GM12864 (cell line): ENCODE data around the gene DRD1.
"Not testable (repeated sequence)": the region's sequence is repeated elsewhere in the genome, so short reads cannot be mapped to it uniquely, and the experiment has no call there.

Experiments
- DNase-seq: peaks from one replicate; pipeline ENCODE4 v3.0.0-alpha.2; 2011; ENCODE audit warnings: low read depth
- H3K4me3 ChIP-seq: 2 replicates; pipeline ENCODE4 v1.5.1; 2011; ENCODE audit warnings: mild to moderate bottlenecking, low read depth, low read length, control low read depth
- CTCF ChIP-seq: IDR thresholded peaks from 2 replicates; pipeline ENCODE4 v1.5.1; 2011; ENCODE audit warnings: low read depth, mild to moderate bottlenecking, moderate library complexity, low read length, control low read depth, inconsistent platforms; ENCODE audit errors: missing control alignments

The DRD1 gene

GRCh38 chr5:175463641-175464040 lies 19.7 kb upstream of the DRD1 start:
- TF ChIP-seq CTCF, result no peak
- H3K4me3 ChIP-seq, result no peak overlapping the region
- DNase-seq, result no peak

- TF ChIP-seq CTCF, result no peak
- H3K4me3 ChIP-seq, result no peak overlapping the region
- no peak for DNase-seq
Measured at GRCh38 chr5:175461370-175461769, 17.4 kb upstream of the DRD1 start.

GRCh38 chr5:175460552-175460951 lies 16.6 kb upstream of the DRD1 start:
- no peak for TF ChIP-seq CTCF
- H3K4me3 ChIP-seq, result no peak overlapping the region
- no peak for DNase-seq

- no peak for DNase-seq
- peak; percentile 36 for TF ChIP-seq CTCF
Measured at GRCh38 chr5:175460126-175460525, 16.1 kb upstream of the DRD1 start.

GRCh38 chr5:175457466-175457865 lies 13.5 kb upstream of the DRD1 start:
- TF ChIP-seq CTCF, result no peak
- DNase-seq, result peak; percentile 24
- no peak overlapping the region for H3K4me3 ChIP-seq

More at GRCh38 chr5:175460126-175460525, 16.1 kb upstream of the DRD1 start:
- no peak overlapping the region for H3K4me3 ChIP-seq

GRCh38 chr5:175456105-175456742 lies 12.2 kb upstream of the DRD1 start:
- no peak for DNase-seq
- TF ChIP-seq CTCF, result no peak
- H3K4me3 ChIP-seq, result no peak overlapping the region

- DNase-seq, H3K4me3 ChIP-seq: not testable (repeated sequence)
Measured at GRCh38 chr5:175454338-175454737, 10.4 kb upstream of the DRD1 start.

- H3K4me3 ChIP-seq, result no peak overlapping the region
- DNase-seq, result no peak
- TF ChIP-seq CTCF, result no peak
Measured at GRCh38 chr5:175452166-175452565, 8.2 kb upstream of the DRD1 start.
